Fibroblast of peridontal ligament (primary cell): ENCODE data around the gene SMIM24.
A peak's percentile ranks its signal among the peaks of the same experiment; 100 is the strongest.
"Not testable (repeated sequence)": the region's sequence is repeated elsewhere in the genome, so short reads cannot be mapped to it uniquely, and the experiment has no call there.

Experiments used
- DNase-seq: peaks from one replicate; pipeline ENCODE4 v3.0.0-alpha.2; 2010; ENCODE audit errors: extremely low read depth

Gene SMIM24

GRCh38 chr19:3514930-3515329 is 34.6 kb upstream of the SMIM24 start:
- DNase-seq, result no peak

DNA sequence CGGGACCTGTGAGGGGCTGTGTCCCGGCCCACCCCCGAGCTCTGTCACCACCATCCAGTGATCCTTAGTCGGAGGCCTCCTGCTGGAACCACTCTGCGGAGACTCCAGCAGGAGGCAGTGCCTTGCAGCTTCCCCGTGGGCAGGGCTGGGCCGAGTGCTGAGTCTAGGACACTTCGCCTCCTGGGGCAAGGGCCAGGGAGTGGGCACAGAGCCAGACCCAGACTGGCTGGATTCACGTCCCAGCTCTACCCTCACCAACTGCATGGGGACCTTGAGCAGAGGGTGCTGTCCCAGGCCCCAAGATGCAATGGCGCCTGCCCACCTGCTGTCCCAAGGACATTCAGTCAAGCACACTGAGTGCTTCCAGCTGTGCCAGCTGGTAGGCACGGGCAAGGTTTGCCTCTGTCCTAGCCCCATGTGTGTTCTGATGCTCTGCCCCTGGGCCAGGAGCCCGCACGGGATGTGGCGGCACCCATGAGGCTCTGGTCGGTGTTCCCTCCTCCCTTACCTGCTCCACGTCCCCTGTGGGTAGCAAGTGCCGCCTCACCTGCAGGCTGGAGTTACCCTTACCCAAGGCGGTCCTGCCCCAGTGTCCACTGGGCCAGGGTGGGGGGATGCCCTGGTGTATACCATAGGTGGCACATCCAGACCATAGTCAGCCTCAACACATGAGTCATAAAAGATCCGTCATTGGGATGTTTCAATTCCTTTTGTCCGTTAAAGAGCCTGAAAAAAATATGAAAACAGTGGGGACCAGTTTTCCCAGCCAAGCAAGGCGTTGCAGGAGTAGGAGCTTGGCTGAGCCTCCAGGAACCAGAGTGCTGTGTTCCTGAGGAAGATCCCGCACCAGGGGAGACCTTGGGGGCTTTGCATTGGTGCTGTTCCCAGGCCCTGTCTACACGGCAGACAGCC is 33.2 kb upstream of the SMIM24 start:
- DNase-seq, result no peak

DNA sequence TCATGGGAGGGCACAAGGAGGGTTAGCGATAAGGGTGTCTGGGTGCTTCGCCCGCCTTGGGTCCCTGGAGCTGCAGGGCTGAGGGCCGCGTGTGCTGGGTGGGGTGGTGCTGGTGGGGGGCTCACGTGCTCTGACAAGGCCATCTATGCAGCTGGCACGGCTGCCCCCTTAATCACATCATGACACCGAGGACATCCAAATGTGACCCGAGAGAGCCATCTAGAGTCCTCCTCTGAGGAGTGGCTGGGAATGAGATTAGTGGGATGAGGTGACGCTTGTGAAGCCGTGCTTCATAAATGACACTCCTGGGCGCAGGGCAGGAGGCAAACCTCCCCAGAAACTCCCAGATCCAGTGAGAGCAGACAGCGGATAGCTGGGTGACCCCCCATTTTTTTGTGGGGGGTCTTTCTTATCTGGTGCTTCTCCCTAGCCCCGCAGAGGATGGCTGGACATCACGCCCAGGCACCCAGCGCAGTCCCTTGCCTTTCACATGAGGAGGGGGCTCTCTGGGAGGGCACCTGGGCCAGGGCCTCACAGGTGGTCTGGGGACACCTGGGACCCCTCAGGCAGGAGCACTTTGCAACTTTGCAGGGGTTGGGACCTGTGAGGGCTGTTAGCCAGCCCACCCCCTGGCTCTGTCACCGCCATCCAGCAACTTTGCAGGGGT is 32.4 kb upstream of the SMIM24 start:
- DNase-seq, result no peak

DNA sequence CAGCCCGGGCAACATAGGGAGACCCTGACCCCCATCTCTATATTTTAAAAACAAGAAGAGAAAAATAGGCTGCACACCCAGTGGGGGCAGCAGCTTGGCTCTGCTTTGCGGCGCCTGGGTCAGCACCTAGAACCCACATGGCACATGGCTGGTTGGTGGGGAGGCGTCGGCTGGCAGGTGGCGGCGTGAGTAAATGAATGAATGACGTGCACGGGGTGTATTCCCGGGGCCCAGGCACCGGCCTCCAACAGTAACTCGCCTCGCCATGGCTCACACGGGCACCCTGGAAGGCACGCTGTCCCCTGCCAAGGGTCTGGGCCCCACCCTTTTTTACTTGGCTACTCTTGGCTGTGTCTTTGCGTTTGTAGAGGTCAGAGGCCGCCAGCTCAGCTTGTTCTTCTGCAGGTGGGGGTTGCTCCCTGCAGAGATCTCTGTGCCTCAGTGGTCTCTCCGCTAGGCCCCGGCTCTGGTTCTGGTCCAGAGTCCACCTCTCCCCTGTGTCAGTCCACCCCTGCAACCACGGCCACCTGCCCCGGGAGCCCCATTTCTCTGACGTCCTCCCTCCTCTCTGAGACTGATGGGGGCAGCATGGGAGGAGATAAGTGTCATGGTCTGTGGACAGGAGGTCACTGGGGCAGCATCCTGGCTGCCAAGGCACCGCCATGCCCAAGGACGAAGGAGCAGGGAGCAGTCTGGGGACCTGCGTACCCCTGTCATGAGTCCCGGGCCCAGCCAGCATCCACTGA is 31.4 kb upstream of the SMIM24 start:
- no peak for DNase-seq

GRCh38 chr19:3510727-3511126 is 30.4 kb upstream of the SMIM24 start:
- no peak for DNase-seq

DNA sequence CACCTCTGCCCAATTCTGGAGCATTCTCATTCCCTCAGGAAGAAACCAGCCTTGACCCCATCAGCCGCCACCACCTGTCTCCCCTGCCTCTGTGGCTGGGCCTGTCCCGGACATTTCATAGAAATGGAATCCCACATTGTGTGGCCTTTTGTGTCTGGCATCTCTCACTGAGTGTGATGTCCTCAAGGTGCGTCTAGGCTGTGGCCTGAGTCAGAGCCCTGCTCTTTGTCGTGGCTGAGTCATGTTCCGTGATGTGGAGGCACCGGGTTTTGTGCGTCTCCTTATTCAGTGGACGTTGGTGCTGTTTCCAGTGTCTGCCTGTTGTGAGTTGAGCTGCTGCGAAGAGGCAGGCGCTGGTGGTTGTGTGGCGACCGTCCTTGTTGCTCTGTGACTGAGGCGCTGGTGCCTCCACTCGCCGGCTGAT is 29.3 kb upstream of the SMIM24 start:
- no peak for DNase-seq

GRCh38 chr19:3508771-3509535 is 28.6 kb upstream of the SMIM24 start:
- DNase-seq, result no peak

GRCh38 chr19:3508121-3508661 is 27.9 kb upstream of the SMIM24 start:
- DNase-seq, result not testable (repeated sequence)

- DNase-seq, result no peak
These were observed 27.2 kb upstream of the SMIM24 start for GRCh38 chr19:3507371-3508120.

GRCh38 chr19:3506384-3507340 is 26.3 kb upstream of the SMIM24 start:
- DNase-seq, result no peak

DNA sequence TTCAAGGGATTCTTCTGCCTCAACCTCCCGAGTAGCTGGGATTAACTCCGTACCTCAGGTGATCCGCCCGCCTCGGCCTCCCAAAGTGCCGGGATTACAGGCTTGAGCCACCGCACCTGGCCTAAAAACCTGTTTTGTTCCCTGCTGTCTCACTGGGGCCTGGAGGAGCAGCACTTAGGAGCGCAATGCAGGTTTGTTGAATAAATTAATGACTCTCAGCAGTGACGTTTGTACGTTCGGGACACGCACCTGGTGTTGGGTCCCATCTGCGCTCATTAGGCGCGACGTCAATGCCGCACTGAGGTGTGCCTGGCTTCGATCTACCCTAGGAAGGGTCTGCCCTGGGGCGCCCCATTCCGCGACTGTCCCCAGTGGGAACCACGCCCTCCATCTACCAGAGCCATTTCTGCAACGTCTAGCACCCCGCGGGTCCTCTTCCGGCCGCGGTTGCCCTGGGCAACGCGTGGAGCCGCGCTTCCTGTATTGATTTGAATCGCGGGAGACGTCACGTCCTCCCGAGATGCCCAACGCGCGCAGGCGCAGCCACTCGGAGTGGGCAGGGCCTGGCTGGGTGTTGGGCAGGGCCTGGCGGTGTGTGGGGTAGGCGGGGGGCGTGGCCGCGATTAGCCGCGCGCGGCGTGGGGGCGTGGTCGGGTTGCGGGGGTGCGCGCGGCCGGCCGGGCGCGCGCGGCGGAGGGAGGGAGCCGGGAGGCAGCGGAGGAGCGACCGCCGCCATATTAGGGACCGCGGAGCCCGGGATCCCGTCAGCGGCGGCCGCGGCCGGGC is 25.5 kb upstream of the SMIM24 start, which contains the start of gene FZR1:
FZR1 (plus strand) TSS at position 714 of the 786 bp plus-strand sequence. CDS start 16,679 bp downstream, outside the sequence.
- DNase-seq, result peak; percentile 97

DNA sequence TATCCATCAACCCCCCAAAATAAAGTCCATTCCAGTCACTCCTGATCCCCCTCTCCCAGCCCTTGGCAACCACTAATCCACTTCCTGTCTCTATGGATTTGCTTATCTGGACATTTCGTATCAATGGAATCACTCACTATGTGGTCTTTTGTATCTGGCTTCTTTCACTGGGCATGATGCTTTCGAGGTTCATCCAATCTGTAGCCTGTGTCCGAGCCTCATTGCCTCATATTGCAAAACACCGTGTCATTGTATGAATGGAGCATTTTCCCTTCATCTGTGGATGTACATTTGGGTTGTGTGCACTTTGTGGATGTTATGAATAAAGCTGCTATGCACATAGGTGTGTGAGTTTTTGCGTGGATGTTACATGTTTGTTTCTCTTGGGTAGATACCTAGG is 24.4 kb upstream of the SMIM24 start:
- DNase-seq, result no peak

GRCh38 chr19:3503036-3503572 is 22.8 kb upstream of the SMIM24 start:
- DNase-seq, result no peak

DNA sequence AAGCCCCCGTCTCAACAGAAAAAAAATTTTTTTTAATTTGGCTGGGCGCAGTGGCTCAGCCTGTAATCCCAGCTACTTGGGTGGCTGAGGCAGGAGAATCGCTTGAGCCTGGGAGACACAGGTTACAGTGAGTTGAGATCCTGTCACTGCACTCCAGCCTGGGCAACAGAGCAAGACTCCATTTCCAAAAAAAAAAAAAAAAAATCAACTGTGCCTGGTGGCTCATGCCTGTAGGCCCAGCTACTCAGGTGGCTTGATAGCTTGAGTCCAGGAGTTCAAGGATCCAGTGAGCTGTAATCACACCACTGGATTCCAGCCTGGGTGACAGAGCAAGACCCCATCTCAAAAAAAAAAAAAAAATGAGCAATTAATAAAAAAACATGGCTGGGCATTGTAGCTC is 21.5 kb upstream of the SMIM24 start:
- no peak for DNase-seq

- DNase-seq, result peak; percentile 97
These were observed 20.2 kb upstream of the SMIM24 start, which contains the start of gene DOHH for GRCh38 chr19:3500429-3501101. Gene DOHH, minus strand, starts transcription at chr19:3500674. Its CDS starts 3,860 bp downstream, at chr19:3496814.

DNA sequence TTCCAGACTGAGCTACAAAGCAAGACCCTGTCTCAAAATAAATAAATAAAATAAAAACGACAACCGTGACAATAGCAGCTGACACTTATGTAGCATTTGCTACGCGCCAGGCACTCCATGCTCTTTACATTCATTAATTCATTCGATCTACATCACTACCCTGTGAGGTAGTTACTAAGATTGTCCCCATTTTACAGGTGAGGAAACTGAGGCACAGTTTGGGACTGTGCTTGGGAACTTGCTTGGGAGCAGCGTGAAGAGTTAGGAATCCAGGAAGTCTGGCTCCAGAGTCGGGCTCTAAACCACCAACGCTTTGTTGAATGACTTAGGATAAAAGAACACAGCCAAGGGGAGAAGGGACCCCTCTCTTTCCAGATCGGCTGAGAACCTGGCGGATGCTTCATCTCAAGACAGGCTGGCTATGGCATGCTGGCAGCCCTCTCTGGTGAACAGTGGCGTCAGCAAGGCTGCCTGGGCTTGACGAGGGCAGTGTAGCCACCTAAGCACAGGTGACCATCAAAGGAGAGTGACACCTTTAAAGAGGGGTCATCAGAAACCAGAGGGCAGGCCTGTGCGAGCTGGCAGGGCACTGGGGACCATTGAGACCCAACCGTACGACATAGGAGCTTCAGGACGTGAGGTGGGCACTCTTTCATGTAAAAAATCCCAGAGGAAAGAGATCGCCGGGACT is 19.6 kb upstream of the SMIM24 start:
- no peak for DNase-seq
